HCT116 (cell line): ENCODE results near the gene GHR.

Source experiments
- EGR1 ChIP-seq: IDR thresholded peaks from 2 replicates; pipeline ENCODE4 v1.6.1; 2012; ENCODE audit warnings: low read depth
- EZH2 ChIP-seq: fragments of 200-600 bp; sonication (generic); IDR thresholded peaks from 2 replicates; pipeline ENCODE4 v1.6.1; 2017; ENCODE audit warnings: antibody characterized with exemption, mixed run types
- EZH2phosphoT487 ChIP-seq: fragments of 200-600 bp; IDR thresholded peaks from 2 replicates; pipeline ENCODE4 v1.6.1; 2018; ENCODE audit warnings: antibody characterized with exemption, borderline replicate concordance
- JUND ChIP-seq: IDR thresholded peaks from 2 replicates; pipeline ENCODE4 v1.6.1; 2012
- POLR2A ChIP-seq: IDR thresholded peaks from 2 replicates; pipeline ENCODE4 v1.7.0; 2011; ENCODE audit warnings: borderline replicate concordance; ENCODE audit not compliant: insufficient read depth, insufficient read length; ENCODE audit errors: extremely low read depth
- POLR2AphosphoS5 ChIP-seq: IDR thresholded peaks from 2 replicates; pipeline ENCODE4 v1.6.1; 2011; ENCODE audit warnings: mild to moderate bottlenecking, low read depth, low read length, moderate library complexity
- REST ChIP-seq: IDR thresholded peaks from 2 replicates; pipeline ENCODE4 v1.6.1; 2012; ENCODE audit warnings: low read depth
- SIN3A ChIP-seq: IDR thresholded peaks from 2 replicates; pipeline ENCODE4 v1.6.1; 2012; ENCODE audit warnings: low read depth
- TF ChIP-seq, protein P1 (sequence below), 3 experiments: fragments of 200-600 bp in 1 of 3; sonication (generic) in 1 of 3; IDR thresholded peaks in 2 of 3; conservative IDR thresholded peaks in 1 of 3; 2 replicates each; pipeline ENCODE4 v1.5.1; 2012 to 2017; ENCODE audit warnings: low read depth in 2 of 3, low read length in 2 of 3, antibody characterized with exemption in 1 of 3, borderline replicate concordance in 1 of 3, control low read depth in 1 of 3, mild to moderate bottlenecking in 1 of 3, mixed read lengths in 1 of 3, mixed run types in 1 of 3, moderate library complexity in 1 of 3; ENCODE audit not compliant: insufficient read depth in 1 of 3

- TF ChIP-seq, protein P1, sequence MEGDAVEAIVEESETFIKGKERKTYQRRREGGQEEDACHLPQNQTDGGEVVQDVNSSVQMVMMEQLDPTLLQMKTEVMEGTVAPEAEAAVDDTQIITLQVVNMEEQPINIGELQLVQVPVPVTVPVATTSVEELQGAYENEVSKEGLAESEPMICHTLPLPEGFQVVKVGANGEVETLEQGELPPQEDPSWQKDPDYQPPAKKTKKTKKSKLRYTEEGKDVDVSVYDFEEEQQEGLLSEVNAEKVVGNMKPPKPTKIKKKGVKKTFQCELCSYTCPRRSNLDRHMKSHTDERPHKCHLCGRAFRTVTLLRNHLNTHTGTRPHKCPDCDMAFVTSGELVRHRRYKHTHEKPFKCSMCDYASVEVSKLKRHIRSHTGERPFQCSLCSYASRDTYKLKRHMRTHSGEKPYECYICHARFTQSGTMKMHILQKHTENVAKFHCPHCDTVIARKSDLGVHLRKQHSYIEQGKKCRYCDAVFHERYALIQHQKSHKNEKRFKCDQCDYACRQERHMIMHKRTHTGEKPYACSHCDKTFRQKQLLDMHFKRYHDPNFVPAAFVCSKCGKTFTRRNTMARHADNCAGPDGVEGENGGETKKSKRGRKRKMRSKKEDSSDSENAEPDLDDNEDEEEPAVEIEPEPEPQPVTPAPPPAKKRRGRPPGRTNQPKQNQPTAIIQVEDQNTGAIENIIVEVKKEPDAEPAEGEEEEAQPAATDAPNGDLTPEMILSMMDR (IDR thresholded peaks at IDR 0.05 in 2 of 3, conservative IDR thresholded peaks at IDR 0.05 in 1 of 3; ENCODE audit: borderline replicate concordance in 1 of 3, insufficient read depth in 1 of 3, low read depth in 2 of 3, low read length in 2 of 3), result no peak
- TF ChIP-seq EZH2 (no peak), POLR2A (no peak), EGR1 (no peak), SIN3A (no peak), EZH2phosphoT487 (no peak), JUND (no peak), REST (no peak), POLR2AphosphoS5 (no peak)
Observed at GRCh38 chr5:42665857-42666256, 242.6 kb downstream of the GHR start.
